HG03108 (cell line): ENCODE data around the gene TIMP2.

ENCODE experiments used
- ATAC-seq: cut with Tn5 transposase; IDR thresholded peaks from one replicate; pipeline ENCODE4 v1.9.1; 2021; ENCODE audit warnings: moderate library complexity; ENCODE audit not compliant: unreplicated experiment

Gene TIMP2

DNA sequence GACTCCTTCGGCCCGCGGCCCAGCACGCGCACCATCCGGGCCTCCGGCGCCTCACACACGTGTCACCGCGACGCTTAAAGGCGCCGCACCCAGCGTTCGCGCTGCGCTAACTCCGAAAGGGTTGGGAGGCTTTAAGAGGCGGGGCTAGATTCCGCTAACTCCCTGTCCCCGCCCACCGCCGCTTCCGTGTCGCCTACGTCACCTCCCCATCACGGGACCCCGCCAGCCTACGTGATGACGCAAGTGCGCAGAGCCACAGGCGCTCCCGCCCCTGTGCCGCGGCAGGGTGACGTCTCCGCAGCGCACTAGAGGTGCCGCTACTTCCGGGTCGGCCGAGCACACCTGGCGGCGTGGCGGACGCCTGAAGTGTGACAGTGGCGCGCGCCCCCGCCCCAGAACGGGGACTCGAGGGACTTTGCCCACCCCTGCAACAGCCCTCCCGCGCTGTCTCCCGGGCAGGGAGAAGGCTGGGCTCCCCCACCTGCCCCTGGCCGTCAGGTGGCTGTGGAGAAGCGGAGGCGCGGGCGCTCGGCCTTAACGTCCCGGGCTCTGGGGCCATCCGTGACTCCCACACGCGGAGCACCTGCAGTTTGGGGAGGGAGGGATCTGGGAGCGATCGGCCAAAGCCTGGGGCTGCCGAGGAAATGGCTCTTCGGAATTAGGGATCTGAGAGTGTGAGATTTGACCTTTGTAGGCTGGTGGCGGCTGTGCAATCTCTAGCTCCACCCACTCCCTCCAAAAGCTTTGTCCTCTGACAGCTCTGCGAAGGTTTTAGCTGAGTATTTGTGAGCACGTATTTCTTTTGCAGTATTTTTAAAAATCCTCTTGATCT is 84.2 kb downstream of the TIMP2 start, which contains the start of gene USP36:
USP36 (minus strand) TSS at position 35 of the 832 bp plus-strand sequence. CDS start 4,451 bp downstream, outside the sequence.
- peak; percentile 86 for ATAC-seq

- no peak for ATAC-seq
Measured at GRCh38 chr17:78840530-78840779, 84.7 kb downstream of the TIMP2 start.

GRCh38 chr17:78839762-78840529 is 85.2 kb downstream of the TIMP2 start:
- peak; percentile 4 for ATAC-seq

DNA sequence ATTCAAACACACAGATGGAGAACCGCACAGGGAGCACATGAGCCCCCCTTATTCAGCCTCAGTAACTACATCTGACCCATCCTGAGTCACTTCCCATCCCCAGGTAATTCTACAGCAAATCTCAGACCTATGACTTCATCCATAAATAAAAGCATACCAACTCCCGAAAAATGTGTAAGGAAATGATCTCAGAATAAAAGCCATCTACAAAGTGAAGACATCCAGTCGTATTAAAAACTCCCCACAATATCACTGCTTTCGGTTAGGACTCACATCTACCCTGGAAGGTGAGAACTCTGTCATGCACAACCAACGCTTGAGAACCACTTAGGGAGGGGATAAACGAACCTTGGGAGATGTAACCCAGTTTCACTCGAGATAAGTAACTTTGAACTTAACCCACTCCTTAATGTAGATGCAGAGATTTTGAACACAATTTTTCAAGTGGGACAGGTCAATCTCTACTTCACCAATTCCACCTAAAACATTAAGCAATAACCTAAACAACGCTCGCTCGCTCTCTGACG is 85.9 kb downstream of the TIMP2 start:
- no peak for ATAC-seq

DNA sequence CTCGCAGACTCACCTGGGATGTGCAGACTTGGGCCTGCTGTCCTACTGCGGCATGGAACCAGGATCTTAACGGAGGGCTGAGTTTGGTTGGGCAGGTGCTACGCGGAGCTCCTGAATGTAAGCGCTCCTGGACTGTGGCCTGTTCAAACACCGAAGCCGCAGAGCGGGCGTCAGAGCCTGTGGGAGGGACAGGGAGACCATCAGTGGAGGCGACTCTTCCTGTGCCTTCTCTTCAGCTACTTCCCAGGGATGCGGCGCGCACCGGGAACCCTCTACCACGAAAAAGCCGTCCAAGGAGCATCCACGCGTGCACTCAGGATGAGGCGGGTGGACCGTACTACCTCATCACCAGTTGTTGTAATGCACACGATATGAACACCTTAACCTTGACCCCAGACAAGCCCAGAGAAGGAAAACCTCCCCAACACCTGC is 86.6 kb downstream of the TIMP2 start:
- ATAC-seq = no peak

DNA sequence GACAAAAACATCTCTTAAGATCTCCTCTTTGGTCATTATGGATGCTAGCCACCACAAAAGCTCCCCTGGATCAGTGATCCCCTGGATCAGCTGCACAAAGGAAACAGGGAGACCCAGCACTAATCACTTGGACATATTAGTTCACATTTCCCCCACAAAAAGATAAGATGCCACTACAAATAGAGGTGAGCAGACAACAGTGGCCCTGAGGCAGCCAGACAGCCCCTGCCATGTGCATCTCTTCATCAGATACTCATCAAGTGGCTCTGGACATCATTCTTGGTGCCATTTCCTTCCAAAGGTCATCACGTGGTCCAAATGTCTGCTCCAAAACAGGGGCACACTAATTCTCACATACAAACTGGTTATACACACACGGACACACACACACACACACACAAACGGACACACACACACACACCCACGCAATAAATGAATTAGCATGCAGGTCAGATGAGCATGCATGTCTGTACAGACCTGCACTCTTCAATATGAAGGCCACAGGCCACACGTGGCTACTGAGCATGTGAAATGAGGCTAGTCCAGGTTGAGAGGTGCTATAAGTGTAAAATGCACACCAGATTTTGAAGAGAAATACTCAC is 88.7 kb downstream of the TIMP2 start:
- ATAC-seq = no peak

GRCh38 chr17:78834571-78834970 is 90.6 kb downstream of the TIMP2 start:
- no peak for ATAC-seq

GRCh38 chr17:78832541-78832810 is 92.7 kb downstream of the TIMP2 start:
- ATAC-seq = no peak

DNA sequence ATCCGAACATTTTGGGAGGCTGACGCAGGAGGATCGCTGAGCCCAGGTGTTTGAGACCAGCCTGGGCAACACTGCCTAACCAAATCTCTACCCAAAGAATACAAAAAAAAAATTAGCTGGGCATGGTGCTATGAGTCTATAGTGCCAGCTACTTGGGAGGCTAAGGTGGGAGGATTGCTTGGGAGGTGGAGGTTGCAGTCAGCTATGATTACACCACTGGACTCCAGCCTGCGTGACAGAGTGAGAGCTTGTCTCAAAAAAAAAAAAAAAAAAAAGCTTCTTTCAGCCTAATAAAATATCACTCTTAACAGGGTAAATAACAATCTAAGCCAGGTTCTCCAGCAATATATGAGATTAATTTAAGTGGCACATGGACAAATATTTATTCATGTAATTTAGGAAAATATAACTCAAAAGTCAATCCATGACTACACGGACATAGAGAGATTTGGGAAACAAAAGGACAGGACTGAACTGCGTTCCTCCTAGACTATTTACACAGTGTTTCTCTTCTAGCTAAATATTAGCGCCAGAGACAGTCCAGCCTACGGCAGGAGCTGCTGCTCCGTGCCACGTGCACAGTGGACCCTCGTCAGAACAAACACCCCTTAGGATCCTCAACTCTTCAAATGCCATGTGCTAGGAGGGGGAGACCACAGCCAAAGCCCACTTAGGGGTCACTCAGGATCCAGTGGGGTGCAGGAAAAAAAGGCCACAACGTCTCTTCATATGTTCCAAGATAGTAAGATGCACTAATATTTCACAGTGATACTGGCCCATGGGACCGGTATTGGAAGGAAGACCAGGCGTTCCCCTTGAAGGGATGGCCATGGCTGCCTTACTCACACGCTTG is 93.3 kb downstream of the TIMP2 start:
- ATAC-seq = no peak

- ATAC-seq = no peak
Measured at GRCh38 chr17:78829477-78829876, 95.7 kb downstream of the TIMP2 start.

DNA sequence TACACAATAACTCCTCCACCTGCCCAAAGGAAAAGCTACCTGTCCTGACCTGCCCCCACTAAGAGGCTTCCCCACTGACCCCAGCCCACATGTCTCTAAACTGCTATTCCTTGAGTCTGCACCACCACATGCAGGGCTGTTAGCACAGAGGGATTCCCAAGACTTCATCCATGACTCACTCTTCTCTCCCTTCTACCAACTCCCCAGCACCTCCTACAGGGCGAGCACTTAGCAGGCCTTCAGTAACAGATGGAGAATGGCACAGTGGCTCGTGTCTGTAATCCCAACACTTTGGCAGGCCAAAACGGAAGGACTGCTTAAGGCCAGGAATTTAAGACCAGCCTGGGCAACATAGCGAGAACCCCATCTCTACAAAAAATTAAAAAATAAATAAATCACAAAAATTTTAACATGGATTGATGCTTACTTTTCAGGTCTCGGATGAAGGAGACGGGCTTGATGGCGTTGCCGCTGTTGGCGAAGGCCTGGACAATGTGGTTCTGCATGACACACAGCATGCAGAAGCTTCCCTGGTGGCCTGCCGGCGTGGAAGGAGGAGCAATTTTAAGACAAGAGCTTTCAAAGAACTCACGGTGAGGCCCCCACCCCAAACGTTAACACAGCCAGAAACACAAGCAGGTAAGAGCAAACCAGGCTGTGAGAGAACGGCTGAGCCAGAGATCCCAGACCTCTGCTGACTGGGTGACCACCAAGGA is 96.6 kb downstream of the TIMP2 start:
- no peak for ATAC-seq

- ATAC-seq = no peak
Measured at GRCh38 chr17:78826836-78827509, 98.2 kb downstream of the TIMP2 start.

DNA sequence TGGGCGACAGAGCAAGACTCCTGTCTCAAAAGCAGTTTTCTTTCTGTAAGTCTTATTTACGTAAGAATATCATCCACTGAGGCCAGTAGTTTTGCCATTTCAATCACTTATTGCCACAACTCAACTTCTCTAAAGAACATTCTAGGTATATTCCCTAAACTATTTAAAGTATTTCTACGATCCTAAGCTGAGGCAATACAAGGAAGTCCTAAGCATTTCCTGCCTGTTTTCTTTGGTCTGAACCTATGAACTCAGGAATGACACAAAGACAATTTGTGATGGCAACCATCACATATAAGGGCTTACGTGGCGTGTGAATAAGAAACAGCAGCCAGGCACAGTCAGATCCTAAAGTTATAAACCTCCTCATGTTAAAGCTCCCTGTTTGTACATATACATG is 98.8 kb downstream of the TIMP2 start:
- no peak for ATAC-seq

- ATAC-seq = no peak
Measured at GRCh38 chr17:78825696-78826095, 99.5 kb downstream of the TIMP2 start.

DNA sequence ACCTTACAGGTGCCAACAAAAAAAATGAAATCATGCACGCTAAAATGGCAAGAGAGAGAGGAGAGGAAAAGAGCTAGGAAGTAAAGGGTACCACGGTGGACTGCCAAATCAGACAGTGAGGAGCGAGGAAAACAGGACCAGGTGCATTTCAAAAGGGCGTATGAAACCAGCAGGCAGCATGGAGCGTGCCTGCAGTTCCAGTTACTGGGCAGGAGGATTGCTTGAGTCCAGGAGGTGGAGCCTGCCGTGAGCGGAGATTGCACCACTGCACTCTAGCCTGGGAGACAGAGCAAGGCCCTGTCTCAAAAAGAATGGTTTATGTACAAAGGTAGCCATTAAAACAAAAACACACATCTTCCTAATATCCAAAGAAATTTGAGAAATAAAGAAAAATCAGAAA is 100.9 kb downstream of the TIMP2 start:
- ATAC-seq = no peak

GRCh38 chr17:78823282-78824046 is 101.7 kb downstream of the TIMP2 start:
- no peak for ATAC-seq

DNA sequence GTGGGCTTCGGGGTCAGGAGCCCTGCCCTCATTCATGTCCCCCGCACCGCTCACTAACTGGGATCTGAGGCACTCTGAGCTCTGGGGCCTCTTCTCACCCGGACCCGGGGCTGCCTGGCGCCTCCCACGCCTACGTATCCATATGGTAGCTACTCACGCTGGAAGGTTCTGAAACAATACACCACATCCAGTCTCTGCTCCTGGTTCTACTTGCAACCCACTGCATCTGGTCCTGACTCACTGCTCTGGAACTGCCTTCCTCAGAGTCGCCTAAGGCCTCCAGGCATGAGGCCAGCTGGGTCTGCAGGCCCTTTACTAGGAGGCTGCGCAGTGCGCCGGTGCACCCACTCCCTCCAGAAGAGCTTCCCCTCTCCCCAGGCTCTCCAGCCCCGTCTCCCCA is 102.6 kb downstream of the TIMP2 start:
- ATAC-seq = no peak

DNA sequence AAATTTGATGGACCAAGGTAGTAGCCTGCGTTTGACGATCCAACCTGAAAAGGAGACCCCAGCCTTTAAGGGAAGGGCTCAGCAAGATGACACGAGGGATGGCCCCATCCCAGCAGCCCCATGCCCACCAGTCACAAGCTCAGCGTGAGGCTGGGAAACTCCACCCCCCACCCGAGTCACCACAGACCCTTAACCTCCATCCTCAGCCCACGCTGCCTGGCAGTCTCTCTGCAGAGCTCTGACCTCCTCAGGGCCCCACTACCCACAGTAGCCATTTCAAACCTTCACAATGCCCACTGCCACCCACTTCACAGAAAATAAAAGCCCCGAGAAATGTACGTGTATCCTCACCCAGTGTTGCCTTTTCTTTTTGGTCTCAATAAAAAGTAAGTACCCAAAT is 103.2 kb downstream of the TIMP2 start:
- no peak for ATAC-seq

DNA sequence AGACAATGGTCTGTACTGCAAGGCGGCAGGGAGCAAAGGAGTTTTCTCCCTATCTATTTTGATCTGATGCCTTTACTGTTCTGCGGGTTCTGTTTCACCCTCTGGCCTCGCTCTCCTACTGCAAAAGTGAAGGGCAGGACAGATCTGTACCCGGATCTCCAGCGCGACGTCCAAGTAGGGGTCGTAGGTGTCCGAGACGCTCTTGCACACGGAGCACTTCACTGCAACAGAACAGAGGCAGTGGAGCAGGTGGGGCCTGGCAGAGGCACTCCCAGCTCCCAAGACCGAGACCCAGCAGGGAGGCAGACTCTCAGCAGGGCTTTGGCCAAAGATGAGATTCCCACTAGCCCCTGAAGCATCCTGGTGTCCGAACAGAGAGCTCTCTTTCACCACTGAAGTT is 104.3 kb downstream of the TIMP2 start:
- ATAC-seq = no peak
